AG04449 (cell line): ENCODE data around the gene RNF112.

Experiments
- CTCF ChIA-PET: fragments of 350-600 bp; formaldehyde crosslinking; extraction: SDS; loops from one replicate; lab custom pipeline; 2021; ENCODE audit warnings: antibody characterized with exemption; lab: Yijun Ruan, JAX
- POLR2A ChIA-PET: fragments of 400-600, 350-600 bp; formaldehyde crosslinking; extraction: SDS; loops from one replicate; lab custom pipeline; 2020; ENCODE audit warnings: antibody characterized with exemption, inconsistent platforms; lab: Yijun Ruan, JAX
- DNase-seq: peaks from one replicate; pipeline ENCODE4 v3.0.0-alpha.2; 2010; ENCODE audit warnings: low read depth, low spot score
- H3K4me3 ChIP-seq: 2 replicates; pipeline ENCODE4 v1.5.1; 2011; ENCODE audit warnings: low read depth, mild to moderate bottlenecking, control low read depth, low read length
- CTCF ChIP-seq: IDR thresholded peaks from one replicate; pipeline ENCODE4 v1.5.1; 2011; ENCODE audit warnings: mild to moderate bottlenecking, moderate library complexity, low read length, control low read depth, inconsistent platforms; ENCODE audit not compliant: insufficient read depth; ENCODE audit errors: missing control alignments

RNF112 gene

GRCh38 chr17:19381741-19382444 lies 29.1 kb upstream of the RNF112 start:
- POLR2A ChIA-PET, result no interaction called here
- no peak for DNase-seq
- H3K4me3 ChIP-seq, result no peak overlapping the region
- CTCF ChIA-PET, result interaction anchor here (1.0 kb wide), 1 partner anchor 19 kb away, joined by 3 read pairs; the partner anchor contains the start of gene B9D1
- no peak for TF ChIP-seq CTCF

GRCh38 chr17:19382531-19383444 lies 28.2 kb upstream of the RNF112 start:
- CTCF ChIA-PET, result interaction anchor here (0.6 to 2.6 kb wide), 3 partner anchors 20 to 65 kb away, joined by 3 to 12 read pairs (median 3); partner anchors contain the start of gene B9D1
- POLR2A ChIA-PET, result no interaction called here
- H3K4me3 ChIP-seq, result no peak overlapping the region
- DNase-seq, result no peak
- no peak for TF ChIP-seq CTCF

- no peak overlapping the region for H3K4me3 ChIP-seq
- no peak for DNase-seq
- ChIA-PET POLR2A (interaction anchor here (1.5 kb wide), 1 partner anchor 64 kb away, joined by 5 read pairs; no protein-coding TSS in a partner anchor), CTCF (interaction anchor here (2.6 to 4.2 kb wide), 2 partner anchors 21 to 64 kb away, joined by 12 to 28 read pairs; partner anchors contain the start of gene B9D1)
- TF ChIP-seq CTCF, result no peak
Measured at GRCh38 chr17:19383681-19384470, 27.2 kb upstream of the RNF112 start.

GRCh38 chr17:19384723-19385391 lies 26.2 kb upstream of the RNF112 start:
- peak overlapping the region; percentile 40 for H3K4me3 ChIP-seq
- no peak for DNase-seq
- ChIA-PET POLR2A (interaction anchor here (1.3 to 1.5 kb wide), 2 partner anchors 34 to 63 kb away, joined by 4 to 5 read pairs; no protein-coding TSS in a partner anchor), CTCF (interaction anchor here (2.6 to 4.2 kb wide), 2 partner anchors 22 to 63 kb away, joined by 12 to 28 read pairs; partner anchors contain the start of gene B9D1)
- no peak for TF ChIP-seq CTCF

- ChIA-PET POLR2A (interaction anchor here (1.3 to 4.1 kb wide), 4 partner anchors 7 to 33 kb away, joined by 3 to 39 read pairs (median 4); partner anchors contain the start of genes B9D1 and MAPK7), CTCF (interaction anchor here (2.4 to 4.2 kb wide), 2 partner anchors 23 to 62 kb away, joined by 16 to 28 read pairs; partner anchors contain the start of gene B9D1)
- peak overlapping the region; percentile 40 for H3K4me3 ChIP-seq
- DNase-seq, result no peak
- TF ChIP-seq CTCF, result no peak
Measured at GRCh38 chr17:19385521-19385983, 25.5 kb upstream of the RNF112 start.
